ENCODE data around the gene DOCK6. TPM values are rescaled to one million over a fixed set of nuclear protein-coding genes. Genes with fewer than 3 reads are reported as not detected.

Gene DOCK6
- total RNA-seq, 4 donors from 2014 or later, result 63.4 to 102 (median 65.6) TPM

GRCh38 chr19:11159598-11160439 lies 102.5 kb downstream of the DOCK6 start:
- H3K4me3 ChIP-seq (ENCODE audit: low read depth, poor library complexity, severe bottlenecking), result no peak overlapping the region
- WGBS, 2 donors, result 61 to 69% methylated on average over 16 of the region's 16 CpGs
- intact Hi-C loops (cut with DNase I; ENCODE audit: low total_unique reads), result no loop called here
- peak in 1 of 2 donors; percentile 53 for DNase-seq (ENCODE audit: low spot score in 2 of 2)
- TF ChIP-seq POLR2A (IDR thresholded peaks at IDR 0.05) (no peak), CTCF (IDR thresholded peaks at IDR 0.05) (no peak)

- no peak for TF ChIP-seq CTCF (IDR thresholded peaks at IDR 0.05)
- 2% methylated on average over 42 to 50 of the region's 50 CpGs for WGBS, 2 donors
- intact Hi-C loops (cut with DNase I; ENCODE audit: low total_unique reads), result no loop called here
- H3K4me3 ChIP-seq (ENCODE audit: low read depth, poor library complexity, severe bottlenecking), result peak within 1 kb of the TSS; percentile 27
- peak; percentile 93 to 98 for DNase-seq (ENCODE audit: low spot score in 2 of 2)
Observed at GRCh38 chr19:11155373-11156120, 106.8 kb downstream of the DOCK6 start, which contains the start of gene SPC24. TSS of gene SPC24 (minus strand) at chr19:11155782. CDS start at chr19:11155776, 6 bp downstream.

DNA sequence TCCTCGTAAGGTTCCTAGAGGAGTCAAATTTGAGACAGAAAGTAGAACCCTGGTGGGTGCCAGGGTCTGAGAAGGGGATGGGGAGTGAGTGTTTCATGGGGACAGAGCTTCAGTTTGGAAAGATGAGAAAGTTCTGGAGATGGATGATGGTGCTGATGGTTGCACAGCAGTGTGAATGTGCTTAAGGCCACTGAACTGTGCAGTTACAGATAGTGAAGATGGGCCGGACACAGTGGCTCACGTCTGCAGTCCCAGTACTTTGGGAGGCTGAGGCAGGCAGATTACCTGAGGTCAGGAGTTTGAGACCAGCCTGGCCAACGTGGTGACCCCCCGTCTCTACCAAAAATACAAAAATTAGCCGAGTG lies 107.7 kb downstream of the DOCK6 start:
- no peak overlapping the region for H3K4me3 ChIP-seq (ENCODE audit: low read depth, poor library complexity, severe bottlenecking)
- DNase-seq (ENCODE audit: low spot score in 2 of 2), result no peak
- intact Hi-C loops (cut with DNase I; ENCODE audit: low total_unique reads), result no loop called here
- TF ChIP-seq CTCF (IDR thresholded peaks at IDR 0.05), result no peak
- TF ChIP-seq POLR2A (IDR thresholded peaks at IDR 0.05), result no peak
- 42 to 51% methylated on average over 6 of the region's 6 CpGs for WGBS, 2 donors

DNA sequence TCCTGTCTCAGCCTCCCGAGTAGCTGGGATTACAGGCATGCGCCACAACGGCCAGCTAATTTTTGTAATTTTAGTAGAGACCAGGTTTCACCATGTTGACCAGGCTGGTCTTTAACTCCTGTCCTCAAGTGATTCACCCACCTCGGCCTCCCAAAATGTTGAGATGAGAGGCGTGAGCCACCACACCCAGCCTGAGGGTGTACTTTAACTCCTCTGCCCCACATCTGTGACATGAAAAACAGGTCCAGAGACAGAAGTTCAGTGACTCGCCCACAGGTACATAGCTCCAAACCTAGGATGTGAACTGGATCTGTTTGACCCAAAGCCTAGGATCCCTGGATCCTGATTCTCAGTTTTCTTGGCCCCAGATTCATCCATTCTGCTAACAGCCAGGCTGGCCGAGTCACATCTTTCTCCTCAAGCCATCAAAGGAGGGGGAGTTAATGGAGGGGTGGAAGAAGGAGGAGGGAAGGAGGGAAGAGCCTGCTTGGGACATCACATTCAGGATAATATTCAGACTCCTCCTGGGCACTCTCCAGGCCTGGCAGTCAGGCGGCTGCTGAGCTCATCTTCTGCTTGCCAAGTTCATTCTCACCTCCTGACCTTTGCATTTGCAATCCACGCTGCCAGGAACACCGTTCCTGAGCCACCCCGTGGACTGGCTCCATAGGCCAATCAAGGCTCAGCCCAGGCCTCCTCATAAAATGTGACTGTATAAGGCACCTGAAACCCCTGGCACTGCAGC lies 109.8 kb downstream of the DOCK6 start:
- peak; percentile 73 to 93 for DNase-seq (ENCODE audit: low spot score in 2 of 2)
- intact Hi-C loops (cut with DNase I; ENCODE audit: low total_unique reads), result no loop called here
- no peak overlapping the region for H3K4me3 ChIP-seq (ENCODE audit: low read depth, poor library complexity, severe bottlenecking)
- WGBS, 2 donors, result 48% methylated on average over 11 of the region's 11 CpGs
- TF ChIP-seq POLR2A (IDR thresholded peaks at IDR 0.05) (no peak), CTCF (IDR thresholded peaks at IDR 0.05) (no peak)

DNA sequence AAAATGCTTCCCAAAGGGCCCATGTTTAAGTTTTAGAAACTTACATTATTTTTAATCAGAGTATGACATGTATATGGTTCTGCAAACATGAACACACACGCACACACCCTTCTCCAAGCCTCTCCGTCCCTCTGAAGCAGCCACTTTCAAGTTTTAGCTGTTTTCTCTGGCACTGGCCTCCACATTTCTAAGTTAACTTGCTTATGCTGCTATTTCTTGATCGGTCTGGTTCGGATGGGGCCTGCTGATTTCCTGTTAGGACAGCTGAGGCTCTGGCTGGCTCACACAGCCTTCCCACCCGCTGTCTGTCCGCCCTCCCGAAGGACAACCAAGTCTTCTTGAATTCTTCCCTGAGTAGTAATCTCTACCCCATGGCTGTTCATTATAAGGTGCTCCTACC lies 111.1 kb downstream of the DOCK6 start:
- peak in 1 of 2 donors; percentile 47 for DNase-seq (ENCODE audit: low spot score in 2 of 2)
- TF ChIP-seq POLR2A (IDR thresholded peaks at IDR 0.05) (no peak), CTCF (IDR thresholded peaks at IDR 0.05) (no peak)
- intact Hi-C loops (cut with DNase I; ENCODE audit: low total_unique reads), result no loop called here
- 32 to 41% methylated on average over 7 of the region's 7 CpGs for WGBS, 2 donors
- H3K4me3 ChIP-seq (ENCODE audit: low read depth, poor library complexity, severe bottlenecking), result no peak overlapping the region

Other genes starting within 250 kb of the DOCK6 start
- gene LDLR, start 173.1 kb downstream of the DOCK6 start, total RNA-seq, result 10 to 100 TPM; 48.7 to 62.8 (median 58.7) TPM
- 1 to 10 TPM in 2 of 4 donors, under 1 TPM in 2; 0.17 to 8.5 (median 0.82) TPM for gene SPC24, start 106.7 kb downstream of the DOCK6 start, total RNA-seq
- 100 to 1,000 TPM in 1 of 4 donors, 10 to 100 TPM in 3; 28.7 to 117 (median 77.7) TPM for gene KANK2, start 65.0 kb downstream of the DOCK6 start, total RNA-seq
- gene ANGPTL8, start 22.9 kb downstream of the DOCK6 start, total RNA-seq, result not detected
- not detected for gene TSPAN16, start 33.6 kb upstream of the DOCK6 start, total RNA-seq
- 100 to 1,000 TPM in 2 of 4 donors, 10 to 100 TPM in 2; 88.6 to 107 (median 98.0) TPM for gene RAB3D, start 77.1 kb upstream of the DOCK6 start, total RNA-seq
- 100 to 1,000 TPM; 177 to 222 (median 208) TPM for gene TMEM205, start 83.7 kb upstream of the DOCK6 start, total RNA-seq
- gene CCDC159, start 84.0 kb upstream of the DOCK6 start, total RNA-seq, result 10 to 100 TPM in 2 of 4 donors, 1 to 10 TPM in 2; 8.4 to 20.1 (median 10.4) TPM
- gene PLPPR2, start 92.9 kb upstream of the DOCK6 start, total RNA-seq, result 10 to 100 TPM; 18.6 to 40.6 (median 29.8) TPM
- 1 to 10 TPM; 2.1 to 3.3 (median 2.3) TPM for gene SWSAP1, start 112.1 kb upstream of the DOCK6 start, total RNA-seq
- gene EPOR, start 121.8 kb upstream of the DOCK6 start, total RNA-seq, result 1 to 10 TPM; 1.3 to 2.9 (median 2.5) TPM
- gene RGL3, start 156.8 kb upstream of the DOCK6 start, total RNA-seq, result 1 to 10 TPM in 2 of 4 donors, under 1 TPM in 2; 0.17 to 6.3 (median 1.6) TPM
- 1 to 10 TPM in 1 of 4 donors, under 1 TPM in 2, not detected in 1; 0.44 to 1.1 (median 0.94) TPM for gene ODAD3, start 172.6 kb upstream of the DOCK6 start, total RNA-seq
- 100 to 1,000 TPM; 121 to 189 (median 157) TPM for gene PRKCSH, start 173.1 kb upstream of the DOCK6 start, total RNA-seq
- gene ELAVL3, start 218.5 kb upstream of the DOCK6 start, total RNA-seq, result not detected
- 10 to 100 TPM in 3 of 4 donors, 1 to 10 TPM in 1; 8.4 to 16.9 (median 11.6) TPM for gene ZNF653, start 243.3 kb upstream of the DOCK6 start, total RNA-seq